ENCODE results near the gene NKD1. TPM values are rescaled to one million over a fixed set of nuclear protein-coding genes. Genes with fewer than 3 reads are reported as not detected.

Gene NKD1
- total RNA-seq, 1 experiment from 2014 or later, result 0.07 TPM

DNA sequence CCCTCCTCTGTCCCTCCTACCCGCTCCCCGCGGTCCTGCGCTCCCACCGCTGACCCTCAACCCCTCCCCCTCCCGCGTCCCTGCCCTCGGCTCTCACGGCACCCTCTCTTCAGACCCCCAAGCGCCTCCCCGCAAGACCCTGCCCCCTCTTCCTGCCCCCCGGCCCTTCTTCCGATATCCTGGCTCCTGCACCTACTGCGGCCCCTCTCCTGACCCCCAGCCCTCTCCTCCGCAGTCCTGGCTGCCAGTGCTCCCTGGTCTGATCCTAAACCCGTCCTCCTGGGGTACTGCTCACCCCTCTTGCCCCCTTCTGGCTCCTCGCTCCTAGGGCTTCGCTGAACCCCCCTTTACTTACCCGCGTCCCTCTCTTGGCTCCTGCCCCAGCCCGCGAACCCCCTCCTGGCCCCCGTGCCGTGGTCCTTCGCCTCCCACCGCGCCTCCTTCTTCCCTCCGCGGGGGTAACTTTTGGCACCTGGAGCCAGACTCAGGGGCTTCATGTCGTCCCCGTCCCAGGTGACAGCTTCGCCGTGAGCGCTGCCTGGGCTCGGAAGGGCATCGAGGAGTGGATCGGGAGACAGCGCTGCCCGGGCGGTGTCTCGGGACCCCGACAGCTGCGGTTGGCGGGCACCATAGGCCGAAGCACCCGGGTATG is 839 bp downstream of the NKD1 start:
- no peak for DNase-seq
- Histone ChIP-seq H3K9me3 (no peaks in the 10 kb centered on the region), H3K27me3 (peaks cover 11% of the 10 kb centered on the region), H3K36me3 (no peaks in the 10 kb centered on the region), H3K4me3 (no peak overlapping the region; the same call in 1 of the 2 replicates)

DNA sequence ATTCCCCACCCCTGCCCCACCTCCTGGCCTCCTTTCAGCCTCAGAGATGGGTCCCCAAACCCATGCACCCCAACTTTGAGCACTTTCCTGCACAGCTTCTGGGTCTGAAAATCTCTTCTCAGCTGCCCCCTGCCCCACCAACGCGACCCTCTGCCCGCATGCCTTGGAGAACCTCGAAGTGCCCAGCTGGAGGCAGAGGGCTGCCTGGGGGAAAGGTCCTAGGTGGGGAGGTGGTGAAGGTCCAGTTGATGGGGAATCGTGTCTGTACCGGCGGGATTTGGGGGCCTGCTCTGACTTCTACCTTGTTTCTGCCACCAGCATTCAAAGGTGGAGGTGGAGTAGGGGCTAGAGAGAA is 1.3 kb downstream of the NKD1 start:
- no peak for DNase-seq
- no peaks in the 10 kb centered on the region for H3K36me3 ChIP-seq
- H3K9me3 ChIP-seq, result no peaks in the 10 kb centered on the region
- H3K4me3 ChIP-seq, result no peak overlapping the region
- peaks cover 11% of the 10 kb centered on the region for H3K27me3 ChIP-seq

DNA sequence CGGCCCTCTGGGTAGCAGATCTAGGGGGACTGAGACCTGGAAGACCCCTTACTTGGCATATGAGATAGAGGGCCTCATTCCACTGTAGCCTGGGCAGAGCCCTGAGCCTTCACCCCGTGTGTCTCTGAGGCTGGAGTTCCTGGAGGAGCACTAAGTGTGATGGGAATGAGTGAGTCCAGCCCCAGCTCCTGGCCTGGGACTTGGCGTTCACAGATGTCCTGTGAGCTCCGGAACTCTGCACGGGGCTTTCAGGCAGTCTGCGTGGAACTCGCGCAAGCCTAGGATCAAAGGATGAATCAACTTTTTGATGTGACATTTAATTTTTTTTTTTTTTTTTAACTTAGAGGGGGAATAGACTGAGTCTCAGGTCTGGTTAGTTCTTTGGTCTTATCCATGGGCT is 1.8 kb downstream of the NKD1 start:
- no peak overlapping the region for H3K4me3 ChIP-seq
- DNase-seq, result no peak
- H3K36me3 ChIP-seq, result no peaks in the 10 kb centered on the region
- no peaks in the 10 kb centered on the region for H3K9me3 ChIP-seq
- peaks cover 11% of the 10 kb centered on the region for H3K27me3 ChIP-seq

DNA sequence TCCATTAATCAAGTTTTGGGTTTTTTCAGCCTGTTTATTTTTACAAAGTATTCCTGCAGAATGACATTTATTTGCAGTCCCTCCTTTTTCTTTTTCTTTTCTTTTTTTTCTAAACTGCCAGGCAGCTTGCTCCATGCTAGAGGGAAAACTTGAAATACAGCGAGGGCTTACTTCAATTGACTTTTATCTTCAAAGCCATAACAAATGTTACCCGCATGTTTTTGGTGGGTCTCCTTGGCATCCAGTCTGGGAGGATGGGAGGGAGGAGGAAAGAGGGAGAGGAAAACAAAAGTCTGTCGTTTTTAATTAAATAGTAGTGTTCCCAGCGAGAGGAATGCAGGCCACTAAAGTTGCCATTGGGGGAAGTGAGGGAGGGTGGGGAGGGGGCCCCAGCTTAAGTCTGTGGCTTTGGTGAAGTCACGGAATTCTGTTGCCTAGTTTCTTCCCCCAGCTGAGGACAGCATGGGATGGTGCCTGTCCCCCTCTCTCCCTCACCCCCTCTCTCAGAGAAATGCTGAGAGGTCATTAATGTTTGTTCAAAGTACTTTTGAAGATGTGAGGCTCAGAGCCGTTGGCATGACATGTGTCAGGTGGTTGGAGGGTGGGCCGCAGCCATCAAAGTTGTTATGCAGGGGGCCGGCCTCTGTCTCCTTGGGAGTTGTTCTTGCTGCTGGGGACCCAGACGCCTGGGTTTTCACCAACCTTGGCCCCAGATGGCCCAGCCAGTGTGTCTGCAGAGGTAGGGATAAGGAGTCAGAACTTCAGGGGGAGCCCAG is 2.9 kb downstream of the NKD1 start:
- H3K27me3 ChIP-seq, result peaks cover 11% of the 10 kb centered on the region
- no peak overlapping the region for H3K4me3 ChIP-seq
- DNase-seq, result no peak
- no peaks in the 10 kb centered on the region for H3K36me3 ChIP-seq
- no peaks in the 10 kb centered on the region for H3K9me3 ChIP-seq

DNA sequence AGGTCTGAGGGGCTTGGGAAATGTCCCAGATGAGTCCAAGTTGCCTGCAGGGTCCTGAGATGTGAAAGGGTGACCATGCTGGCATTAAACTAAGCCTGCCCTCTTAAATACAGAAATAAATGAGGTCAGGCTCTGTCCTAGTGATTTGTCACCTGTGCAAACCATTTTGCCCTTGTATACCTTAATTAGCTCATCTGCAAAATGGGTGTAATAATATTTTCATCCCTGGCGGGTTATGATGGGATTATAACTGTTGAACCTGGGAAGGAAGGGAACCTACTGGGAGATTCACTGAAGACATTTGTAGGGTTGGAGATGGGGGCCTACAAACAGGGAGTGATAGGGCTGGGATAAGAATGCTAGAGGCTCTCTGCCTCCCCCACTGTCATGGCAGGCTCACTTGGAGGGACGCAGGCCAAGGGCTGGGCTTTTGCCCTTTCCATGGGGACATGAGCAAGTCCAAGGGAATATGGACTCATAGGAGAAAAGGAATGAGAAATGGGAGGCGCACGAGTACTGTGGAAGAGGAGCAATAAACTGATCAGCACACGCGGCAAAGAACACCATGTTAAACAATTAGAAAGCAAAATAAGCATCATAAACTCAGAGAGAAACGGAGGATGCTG is 4.4 kb downstream of the NKD1 start:
- Histone ChIP-seq H3K9me3 (no peaks in the 10 kb centered on the region), H3K27me3 (no peaks in the 10 kb centered on the region), H3K36me3 (no peaks in the 10 kb centered on the region), H3K4me3 (no peak overlapping the region)
- DNase-seq, result no peak

DNA sequence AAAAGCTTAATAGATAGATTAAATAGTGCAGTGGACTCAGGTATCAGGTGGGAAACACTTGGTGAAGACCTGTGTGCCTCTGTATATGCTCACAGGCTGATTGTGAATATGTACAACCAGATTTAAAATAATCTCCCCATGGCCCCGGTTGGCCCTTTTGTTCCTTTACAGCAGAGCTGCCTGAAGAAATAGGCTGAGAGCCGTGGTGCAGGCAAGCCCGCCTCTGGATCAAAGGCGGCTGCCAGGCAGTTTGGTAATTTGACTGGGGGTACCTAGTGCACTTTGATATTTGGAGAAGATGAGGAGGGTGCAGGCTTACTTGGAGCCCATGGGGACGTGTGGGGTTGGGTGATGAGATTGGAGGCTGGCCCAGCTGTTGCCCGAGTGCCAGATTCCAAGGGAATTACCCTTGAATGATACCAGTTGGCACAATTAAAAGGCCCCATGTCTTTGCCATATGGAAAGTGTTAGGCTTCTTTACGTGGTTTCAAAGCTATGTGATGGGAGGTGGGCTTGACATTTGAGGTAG is 5.0 kb downstream of the NKD1 start:
- DNase-seq, result no peak
- H3K4me3 ChIP-seq, result no peak overlapping the region
- no peaks in the 10 kb centered on the region for H3K27me3 ChIP-seq
- no peaks in the 10 kb centered on the region for H3K36me3 ChIP-seq
- no peaks in the 10 kb centered on the region for H3K9me3 ChIP-seq

DNA sequence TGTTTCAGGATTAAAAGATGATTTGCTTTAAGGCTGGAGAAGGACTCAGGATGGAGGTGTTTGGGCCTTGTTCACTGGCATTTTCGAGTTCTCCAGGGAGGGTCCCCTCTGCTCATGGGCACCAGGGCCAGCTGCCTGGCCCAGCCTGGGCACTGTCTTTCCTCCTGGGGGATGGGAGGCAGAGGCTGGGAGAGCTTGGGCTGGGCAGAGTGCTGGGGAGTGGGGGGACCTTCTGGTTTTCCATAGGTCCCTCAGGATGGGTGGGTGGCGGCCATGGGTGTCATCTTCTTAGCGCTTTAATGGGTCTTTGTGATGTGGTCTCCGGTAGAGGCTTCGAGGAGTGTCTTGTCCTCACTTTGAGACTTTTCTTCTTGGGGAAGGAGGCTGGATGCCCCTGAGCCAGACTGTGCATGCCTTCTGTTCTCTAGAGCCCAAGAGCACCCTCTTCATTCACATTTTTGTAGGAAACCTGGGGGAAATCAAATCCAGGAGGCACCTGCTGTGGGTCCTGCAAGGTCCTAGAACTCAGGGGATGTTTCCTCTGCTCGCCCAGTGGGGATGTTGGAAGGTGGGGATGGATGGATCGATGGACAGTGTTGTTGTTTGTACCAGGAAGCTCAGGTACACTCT is 5.7 kb downstream of the NKD1 start:
- no peaks in the 10 kb centered on the region for H3K36me3 ChIP-seq
- H3K4me3 ChIP-seq, result no peak overlapping the region
- H3K27me3 ChIP-seq, result no peaks in the 10 kb centered on the region
- DNase-seq, result no peak
- no peaks in the 10 kb centered on the region for H3K9me3 ChIP-seq

DNA sequence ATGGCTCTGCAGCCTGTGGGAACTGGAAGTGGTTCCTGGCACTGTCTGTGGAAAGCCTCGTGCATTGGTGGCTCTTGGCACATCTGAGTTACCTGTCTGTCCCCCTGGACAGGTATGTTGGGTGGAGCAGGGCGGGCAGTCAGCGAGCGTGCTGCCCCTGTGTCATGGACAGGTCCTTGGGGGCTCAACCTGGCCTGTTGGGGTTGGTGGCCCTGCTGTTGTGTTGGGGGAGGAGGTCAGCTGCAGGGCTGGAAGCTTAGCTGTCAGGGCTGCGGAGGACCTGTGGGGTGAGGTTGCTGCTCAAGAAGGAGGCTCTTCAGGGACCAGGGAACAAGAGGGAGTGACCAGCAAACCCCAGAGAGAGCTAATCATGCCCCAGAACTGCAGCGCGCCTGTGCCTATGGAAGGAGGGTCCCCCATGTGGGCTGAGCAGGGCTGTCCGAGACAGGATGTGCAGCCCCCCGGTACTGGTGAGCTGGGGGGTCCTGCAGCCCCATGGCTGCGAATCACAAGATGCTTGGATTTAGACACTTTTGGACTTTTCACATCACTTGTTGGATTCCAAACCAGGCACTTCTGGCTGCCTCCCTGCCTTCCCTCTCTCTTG is 7.2 kb downstream of the NKD1 start:
- DNase-seq, result no peak
- no peaks in the 10 kb centered on the region for H3K36me3 ChIP-seq
- H3K4me3 ChIP-seq, result no peak overlapping the region
- H3K27me3 ChIP-seq, result no peaks in the 10 kb centered on the region
- H3K9me3 ChIP-seq, result no peaks in the 10 kb centered on the region

DNA sequence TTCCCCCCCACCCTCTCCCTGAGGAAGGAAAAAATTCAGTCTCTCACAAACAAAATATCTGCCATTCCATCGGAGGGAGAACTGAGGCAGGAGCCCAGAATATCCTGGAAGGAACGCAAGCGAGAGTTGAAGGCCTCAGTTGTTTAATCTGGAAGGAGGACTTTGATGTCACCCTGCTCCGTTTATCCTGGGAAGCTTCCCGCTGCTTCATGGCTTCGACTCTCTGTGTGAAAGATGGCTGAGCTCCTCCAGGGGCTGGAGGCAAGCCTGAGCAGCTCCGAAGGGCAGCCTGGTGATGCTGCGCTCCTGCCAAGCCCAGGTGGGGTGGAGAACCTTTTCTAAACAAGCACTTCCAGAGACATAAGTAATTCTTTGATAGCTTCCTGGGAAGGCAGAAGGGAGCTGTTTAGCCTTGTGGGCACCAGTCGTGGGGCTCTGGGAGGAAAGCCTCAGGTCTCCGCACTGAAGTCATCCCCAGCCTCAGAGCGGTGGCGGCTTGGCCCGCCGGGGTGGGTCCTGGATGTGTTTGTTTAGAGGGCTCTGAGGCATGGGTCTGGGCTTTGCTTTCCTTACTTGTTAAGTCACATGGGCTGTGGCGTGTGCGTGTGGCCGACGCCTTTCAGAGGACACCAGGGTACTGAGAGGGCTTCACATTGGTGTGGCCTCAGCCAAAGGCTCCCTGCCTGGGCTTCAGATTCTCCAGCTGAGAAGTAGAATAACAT is 7.9 kb downstream of the NKD1 start:
- Histone ChIP-seq H3K36me3 (no peaks in the 10 kb centered on the region), H3K9me3 (no peaks in the 10 kb centered on the region), H3K27me3 (no peaks in the 10 kb centered on the region), H3K4me3 (no peak overlapping the region)
- DNase-seq, result no peak

DNA sequence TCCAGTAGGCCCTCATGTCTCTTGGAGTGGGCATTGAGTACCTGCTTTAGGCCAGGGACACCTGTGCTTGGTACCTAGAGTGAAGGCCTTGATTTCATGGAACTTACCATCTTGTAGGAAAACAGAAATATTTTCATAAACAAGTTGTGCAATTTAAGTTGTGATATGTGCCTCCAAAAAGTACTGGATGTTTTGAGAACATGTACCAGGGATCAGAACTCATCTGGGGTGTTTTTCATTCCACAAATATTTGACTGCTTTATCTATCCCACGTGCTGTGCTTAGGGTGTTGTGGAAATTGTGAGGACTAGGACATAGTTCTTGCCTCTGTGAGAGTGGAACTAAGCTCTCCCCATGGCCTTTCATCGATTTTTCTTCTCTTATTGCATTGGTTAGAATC is 8.8 kb downstream of the NKD1 start:
- Histone ChIP-seq H3K27me3 (no peaks in the 10 kb centered on the region), H3K36me3 (no peaks in the 10 kb centered on the region), H3K9me3 (no peaks in the 10 kb centered on the region), H3K4me3 (no peak overlapping the region)
- DNase-seq, result no peak

DNA sequence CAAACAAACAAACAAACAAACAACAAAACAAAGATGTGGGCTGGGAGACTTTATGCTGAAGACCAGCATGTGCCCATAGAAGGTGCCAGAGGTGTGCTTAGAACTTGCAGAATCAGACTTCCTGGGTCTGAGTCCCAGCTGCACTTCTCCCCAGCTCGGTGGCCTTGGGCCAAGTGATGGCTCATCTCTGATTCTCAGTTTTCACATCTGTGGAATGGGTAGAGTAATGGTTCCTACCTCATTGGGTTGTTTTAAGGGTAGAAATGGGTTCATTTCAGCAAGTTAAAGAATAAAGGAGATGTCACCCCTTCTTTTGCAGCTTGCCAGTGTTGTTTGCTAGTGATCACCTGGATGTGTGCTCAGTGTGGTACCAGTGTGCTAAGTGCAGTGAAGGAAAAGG is 10.7 kb downstream of the NKD1 start:
- Histone ChIP-seq H3K27me3 (no peaks in the 10 kb centered on the region), H3K36me3 (no peaks in the 10 kb centered on the region), H3K9me3 (no peaks in the 10 kb centered on the region), H3K4me3 (no peak overlapping the region)
- DNase-seq, result no peak

DNA sequence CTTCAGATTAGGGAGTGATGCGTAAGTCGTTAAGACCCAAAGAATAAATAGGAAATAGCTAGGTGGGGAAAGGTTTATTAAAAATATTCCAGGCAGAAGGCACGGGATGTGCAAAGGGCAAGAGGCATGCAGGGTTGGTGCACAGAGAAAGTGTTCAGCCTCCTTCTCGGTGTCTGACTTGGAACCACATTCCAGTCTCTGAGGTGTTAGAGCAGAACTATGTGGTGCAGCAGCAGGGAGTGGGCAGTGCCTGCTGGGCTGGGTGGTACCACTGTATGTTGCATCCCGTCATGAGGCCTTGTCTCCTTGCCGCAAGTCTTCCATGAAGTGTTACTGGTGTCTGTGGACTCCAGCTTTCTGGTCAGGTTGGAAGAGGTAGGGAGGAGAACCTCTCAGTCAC is 11.1 kb downstream of the NKD1 start:
- Histone ChIP-seq H3K9me3 (no peaks in the 10 kb centered on the region), H3K4me3 (no peak overlapping the region), H3K36me3 (no peaks in the 10 kb centered on the region), H3K27me3 (no peaks in the 10 kb centered on the region)
- DNase-seq, result no peak

DNA sequence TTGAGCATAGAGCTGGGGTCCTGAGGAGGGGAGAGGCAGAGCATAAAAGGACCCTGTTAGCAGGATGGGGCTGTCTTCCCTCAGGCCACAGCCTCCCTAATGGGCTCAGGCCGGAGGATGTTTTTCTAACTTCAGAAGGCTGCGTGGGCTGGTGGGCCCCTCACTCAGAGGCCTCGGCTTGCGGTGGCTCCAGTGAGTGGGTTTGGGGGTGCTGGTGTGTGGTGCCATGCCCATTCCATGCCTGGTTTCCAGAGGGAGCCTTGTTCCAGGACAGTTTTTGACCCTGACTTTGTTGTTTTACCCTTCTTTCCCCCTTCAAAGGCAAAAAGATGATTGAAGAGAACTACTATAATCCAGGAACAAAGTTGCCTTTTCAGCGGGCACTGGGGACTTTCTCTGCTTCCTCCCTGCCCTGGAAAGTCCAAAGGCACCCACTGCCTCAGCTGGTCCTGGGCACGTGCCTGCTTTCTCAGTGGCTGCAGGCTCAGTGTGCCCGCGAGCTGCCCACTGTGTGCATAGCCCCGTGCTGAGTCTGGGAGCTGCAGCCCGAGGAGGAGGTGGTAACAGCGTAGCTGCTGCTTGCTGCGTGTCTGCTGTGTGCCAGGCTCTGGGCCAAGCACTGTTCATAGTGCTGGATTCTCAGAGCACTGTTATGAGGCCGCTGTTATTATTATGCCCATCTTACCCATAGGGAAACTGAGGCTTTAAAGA is 11.8 kb downstream of the NKD1 start:
- Histone ChIP-seq H3K9me3 (no peaks in the 10 kb centered on the region), H3K36me3 (no peaks in the 10 kb centered on the region), H3K4me3 (no peak overlapping the region), H3K27me3 (no peaks in the 10 kb centered on the region)
- DNase-seq, result no peak

DNA sequence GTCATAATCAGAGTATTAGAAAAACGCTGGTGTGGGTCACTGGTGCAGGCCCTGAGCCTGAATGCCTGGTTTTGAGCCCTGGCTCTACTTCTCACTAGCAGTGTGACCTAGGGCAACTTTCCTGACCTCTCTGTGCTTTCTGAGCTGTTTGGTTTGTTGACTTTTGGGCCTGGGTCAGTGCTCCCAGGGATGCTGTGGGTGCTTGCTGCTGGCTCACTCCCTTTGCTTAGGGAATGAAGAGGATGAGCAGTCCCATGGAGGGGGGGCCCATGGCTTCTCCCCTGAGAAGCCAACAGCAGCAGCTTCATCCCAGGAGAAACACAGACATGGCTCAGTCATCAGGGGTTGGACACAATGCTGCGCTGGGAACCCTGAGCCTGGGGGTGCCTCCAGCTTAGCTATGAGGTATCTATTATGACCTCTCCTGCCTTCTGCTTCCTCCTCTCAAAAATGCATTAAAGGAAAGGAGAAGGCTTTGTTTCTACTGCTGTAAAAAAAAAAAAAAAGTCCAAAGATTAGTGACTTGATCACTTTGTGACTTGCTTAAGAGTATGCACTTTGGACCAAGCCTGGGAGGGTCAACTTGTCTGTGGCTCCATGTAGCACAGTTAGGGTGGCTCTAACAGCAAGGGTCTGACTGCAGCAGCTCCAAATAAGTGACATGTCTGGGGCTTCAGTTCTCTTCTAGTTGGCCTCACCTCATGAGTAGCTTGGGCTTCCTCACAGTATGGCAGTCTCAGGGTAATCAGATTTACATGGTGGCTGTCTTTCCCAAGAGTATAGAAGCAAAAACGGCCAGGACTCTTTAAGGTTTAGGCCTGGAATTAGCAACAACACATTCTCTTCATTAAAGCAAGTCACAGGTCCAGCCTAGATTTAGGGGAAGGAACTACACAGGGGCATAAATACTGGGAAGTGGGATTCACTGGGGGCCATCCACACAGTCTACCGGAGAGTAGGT is 13.0 kb downstream of the NKD1 start:
- H3K27me3 ChIP-seq, result no peaks in the 10 kb centered on the region
- no peaks in the 10 kb centered on the region for H3K9me3 ChIP-seq
- no peak for DNase-seq
- H3K36me3 ChIP-seq, result no peaks in the 10 kb centered on the region
- no peak overlapping the region for H3K4me3 ChIP-seq

DNA sequence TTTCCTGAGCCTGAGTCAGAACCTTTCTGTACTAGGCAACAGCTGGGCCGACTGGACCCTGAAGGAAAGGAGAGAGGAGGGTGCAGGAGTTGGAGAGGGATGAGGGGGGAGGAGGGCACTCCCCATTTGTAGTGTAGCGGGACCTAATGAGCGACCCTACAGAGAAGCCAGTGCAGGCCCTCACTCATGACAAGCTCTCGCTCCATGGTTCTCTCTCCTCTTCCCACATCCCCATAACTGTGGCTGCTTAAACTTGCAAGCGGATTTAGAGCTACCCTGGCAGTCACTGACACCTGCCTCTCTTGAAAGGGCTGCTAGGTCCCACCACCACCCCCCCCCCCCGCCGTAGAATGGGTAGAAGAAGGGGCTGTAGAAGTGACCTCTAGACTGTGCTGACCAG is 14.5 kb downstream of the NKD1 start:
- Histone ChIP-seq H3K9me3 (no peaks in the 10 kb centered on the region), H3K27me3 (no peaks in the 10 kb centered on the region), H3K4me3 (no peak overlapping the region), H3K36me3 (no peaks in the 10 kb centered on the region)
- no peak for DNase-seq
